Measurements from ENCODE around the gene DYNLT5. TPM values are rescaled to one million over a fixed set of nuclear protein-coding genes. Genes with fewer than 3 reads are reported as not detected.
"Not testable (repeated sequence)": the region's sequence is repeated elsewhere in the genome, so short reads cannot be mapped to it uniquely, and the experiment has no call there.

Gene DYNLT5
- total RNA-seq, 4 donors from 2014 or later, result 0.22 to 3.1 TPM; not detected in 2

DNA sequence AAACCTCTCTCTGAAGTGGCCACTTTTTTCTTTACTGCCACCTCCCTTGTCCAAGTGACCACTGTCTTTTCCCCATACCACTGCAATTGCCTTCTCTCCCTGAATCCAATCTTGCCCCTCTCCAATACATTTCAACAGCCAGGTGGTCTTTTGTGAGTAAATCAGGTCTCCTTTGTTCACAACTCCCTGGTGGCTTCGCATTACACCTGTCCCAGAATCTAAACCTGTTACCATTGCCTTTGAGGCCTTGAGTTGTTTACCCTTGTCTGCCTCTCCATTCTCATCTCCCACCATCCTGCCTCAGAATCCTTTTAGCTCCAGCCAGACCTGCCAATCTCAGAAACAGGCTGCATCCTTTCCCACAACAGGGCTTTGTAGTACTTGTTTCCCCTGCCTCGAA lies 21.8 kb upstream of the DYNLT5 start:
- WGBS, 2 donors, result 61 to 70% methylated on average over 2 of the region's 2 CpGs
- TF ChIP-seq, protein P1, sequence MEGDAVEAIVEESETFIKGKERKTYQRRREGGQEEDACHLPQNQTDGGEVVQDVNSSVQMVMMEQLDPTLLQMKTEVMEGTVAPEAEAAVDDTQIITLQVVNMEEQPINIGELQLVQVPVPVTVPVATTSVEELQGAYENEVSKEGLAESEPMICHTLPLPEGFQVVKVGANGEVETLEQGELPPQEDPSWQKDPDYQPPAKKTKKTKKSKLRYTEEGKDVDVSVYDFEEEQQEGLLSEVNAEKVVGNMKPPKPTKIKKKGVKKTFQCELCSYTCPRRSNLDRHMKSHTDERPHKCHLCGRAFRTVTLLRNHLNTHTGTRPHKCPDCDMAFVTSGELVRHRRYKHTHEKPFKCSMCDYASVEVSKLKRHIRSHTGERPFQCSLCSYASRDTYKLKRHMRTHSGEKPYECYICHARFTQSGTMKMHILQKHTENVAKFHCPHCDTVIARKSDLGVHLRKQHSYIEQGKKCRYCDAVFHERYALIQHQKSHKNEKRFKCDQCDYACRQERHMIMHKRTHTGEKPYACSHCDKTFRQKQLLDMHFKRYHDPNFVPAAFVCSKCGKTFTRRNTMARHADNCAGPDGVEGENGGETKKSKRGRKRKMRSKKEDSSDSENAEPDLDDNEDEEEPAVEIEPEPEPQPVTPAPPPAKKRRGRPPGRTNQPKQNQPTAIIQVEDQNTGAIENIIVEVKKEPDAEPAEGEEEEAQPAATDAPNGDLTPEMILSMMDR (IDR thresholded peaks at IDR 0.05), result no peak
- no peak for TF ChIP-seq POLR2A (IDR thresholded peaks at IDR 0.05)
- no peaks in the 10 kb centered on the region for H3K27me3 ChIP-seq
- H3K27ac ChIP-seq, result no peak overlapping the region
- no peaks in the 10 kb centered on the region for H3K4me1 ChIP-seq
- H3K9me3 ChIP-seq, result no peaks in the 10 kb centered on the region
- H3K36me3 ChIP-seq, result no peaks in the 10 kb centered on the region
- H3K4me3 ChIP-seq, result no peak overlapping the region
- no peak for DNase-seq
- intact Hi-C loops (cut with DNase I), result no loop called here

DNA sequence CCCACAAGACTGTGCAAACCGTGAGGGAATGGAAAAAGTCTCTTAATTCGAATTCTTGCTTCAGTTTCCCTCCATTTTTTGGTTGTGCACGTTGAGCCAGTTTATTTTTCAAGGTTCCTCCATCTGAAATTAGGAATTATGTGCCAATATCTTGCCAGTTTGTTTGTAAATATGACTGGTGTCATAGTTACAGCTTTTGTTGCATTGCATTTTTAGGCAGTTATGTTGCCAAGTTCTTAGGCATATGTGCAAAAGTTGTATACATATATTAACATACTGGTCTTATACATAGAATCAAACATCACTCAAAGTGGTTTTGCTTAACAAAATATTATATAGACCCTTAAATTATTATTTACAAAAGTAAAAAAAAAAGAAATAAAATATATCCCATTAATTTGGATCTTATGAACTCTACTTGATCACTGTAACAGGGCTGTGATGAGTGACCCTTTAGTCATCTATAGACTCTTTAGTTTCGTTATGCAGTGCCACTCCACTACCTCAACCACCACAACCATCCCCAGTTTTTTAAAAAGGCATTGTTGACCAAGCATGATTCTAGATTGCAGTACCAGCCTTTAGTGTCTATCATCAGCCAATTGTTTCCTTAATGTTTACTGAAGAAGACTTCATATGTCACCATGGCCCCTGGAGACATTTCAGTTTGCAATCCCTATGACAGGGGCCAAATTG lies 20.9 kb upstream of the DYNLT5 start:
- H3K27ac ChIP-seq, result no peak overlapping the region
- no peaks in the 10 kb centered on the region for H3K36me3 ChIP-seq
- no peaks in the 10 kb centered on the region for H3K9me3 ChIP-seq
- no peak for DNase-seq
- TF ChIP-seq POLR2A (IDR thresholded peaks at IDR 0.05), result no peak
- TF ChIP-seq, protein P1 (IDR thresholded peaks at IDR 0.05), result no peak
- no peak overlapping the region for H3K4me3 ChIP-seq
- H3K27me3 ChIP-seq, result no peaks in the 10 kb centered on the region
- WGBS, 2 donors, result 53 to 62% methylated on average over 4 of the region's 4 CpGs
- intact Hi-C loops (cut with DNase I), result no loop called here
- no peaks in the 10 kb centered on the region for H3K4me1 ChIP-seq

DNA sequence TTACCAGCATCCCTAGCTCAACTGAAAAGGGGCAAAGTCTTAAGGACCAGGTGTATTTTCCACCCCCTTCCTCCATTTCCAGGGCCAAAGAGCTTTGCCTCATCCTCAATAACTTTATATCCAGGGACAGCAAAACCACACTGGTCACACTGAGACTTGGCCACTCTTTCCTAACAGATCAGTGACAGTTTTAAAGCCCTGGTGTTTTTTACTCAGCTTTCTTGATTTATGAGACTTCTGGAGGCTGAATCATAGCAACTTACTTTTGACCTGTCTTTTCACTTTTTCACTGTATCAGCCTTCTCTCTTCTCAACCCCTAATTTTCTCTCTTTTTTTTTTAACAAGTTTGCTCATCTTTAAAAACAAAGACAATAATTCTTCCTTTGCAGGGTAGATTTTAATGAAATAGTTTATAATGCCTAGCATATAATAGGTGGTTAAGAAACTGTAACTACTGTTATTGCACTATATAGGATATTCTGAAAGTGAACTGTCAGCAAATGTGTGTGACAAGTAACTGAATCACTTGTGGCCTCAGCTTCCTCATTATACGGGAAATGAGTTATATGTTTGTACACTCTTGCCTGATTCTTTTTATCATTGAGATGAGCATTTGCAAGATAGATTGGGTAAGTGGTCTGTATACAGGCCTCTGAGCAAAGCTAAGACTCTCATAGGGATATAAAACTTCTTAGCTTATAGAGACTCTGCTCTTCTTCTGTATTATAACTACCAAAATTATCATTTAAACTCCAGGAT lies 19.7 kb upstream of the DYNLT5 start:
- Histone ChIP-seq H3K4me1 (no peaks in the 10 kb centered on the region), H3K9me3 (no peaks in the 10 kb centered on the region), H3K4me3 (no peak overlapping the region), H3K27ac (no peak overlapping the region), H3K27me3 (no peaks in the 10 kb centered on the region), H3K36me3 (no peaks in the 10 kb centered on the region)
- DNase-seq, result no peak
- intact Hi-C loops (cut with DNase I), result no loop called here
- 4 to 10% methylated on average over 1 of the region's 1 CpG for WGBS, 2 donors
- TF ChIP-seq, protein P1 (IDR thresholded peaks at IDR 0.05), result no peak
- no peak for TF ChIP-seq POLR2A (IDR thresholded peaks at IDR 0.05)

DNA sequence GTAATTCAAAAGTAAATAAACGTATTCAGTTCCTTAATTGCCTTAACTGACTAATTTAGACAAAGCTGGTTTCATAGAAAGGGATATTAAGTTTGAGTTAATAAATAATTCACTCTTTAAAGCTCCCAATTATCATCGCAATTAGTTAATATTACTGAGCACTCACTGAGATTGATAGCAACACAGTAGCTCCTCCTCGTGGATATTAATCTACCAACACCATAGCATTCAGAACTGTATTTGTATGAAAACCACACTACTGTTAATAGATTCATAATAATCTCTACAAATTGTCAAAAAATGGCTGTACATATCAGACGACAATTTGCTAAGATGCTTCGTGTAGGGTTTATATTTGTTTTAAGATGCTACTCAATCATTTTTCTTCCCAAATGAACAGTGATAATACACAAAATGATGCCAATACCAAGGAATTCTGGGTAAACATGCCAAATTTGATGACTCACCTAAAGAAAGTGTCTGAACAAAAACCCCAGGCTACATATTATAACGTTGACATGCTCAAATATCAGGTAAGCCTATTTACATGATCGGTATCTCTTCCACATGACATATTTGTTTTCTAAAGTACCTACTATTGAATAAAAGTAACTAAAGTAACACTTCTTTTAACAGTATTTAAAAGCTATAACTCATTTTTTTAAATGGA lies 18.8 kb upstream of the DYNLT5 start:
- no peak overlapping the region for H3K27ac ChIP-seq

DNA sequence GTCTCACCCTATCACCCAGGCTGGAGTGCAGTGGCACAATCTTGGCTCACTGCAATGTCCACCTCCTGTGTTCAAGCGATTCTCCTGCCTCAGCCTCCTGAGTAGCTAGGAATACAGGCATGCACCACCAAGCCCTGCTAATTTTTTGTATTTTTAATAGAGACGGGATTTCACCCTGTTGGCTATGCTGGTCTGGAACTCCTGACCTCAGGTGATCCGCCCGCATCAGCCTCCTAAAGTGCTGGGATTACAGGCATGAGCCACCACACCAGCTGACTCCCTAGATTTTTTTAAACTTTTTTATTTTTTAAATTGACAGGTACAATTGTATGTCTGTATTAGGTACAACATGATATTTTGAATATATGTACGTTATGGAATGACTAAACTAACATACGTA lies 17.7 kb upstream of the DYNLT5 start:
- H3K36me3 ChIP-seq; H3K9me3 ChIP-seq; intact Hi-C loops (cut with DNase I); DNase-seq; H3K27me3 ChIP-seq; H3K4me1 ChIP-seq; H3K4me3 ChIP-seq; H3K27ac ChIP-seq: not testable (repeated sequence)
- 63 to 71% methylated on average over 6 of the region's 6 CpGs for WGBS, 2 donors

More for the DNA sequence above, 18.8 kb upstream of the DYNLT5 start:
- H3K9me3 ChIP-seq, result no peaks in the 10 kb centered on the region
- H3K4me1 ChIP-seq, result no peaks in the 10 kb centered on the region
- H3K27me3 ChIP-seq, result no peaks in the 10 kb centered on the region
- WGBS, 2 donors, result 47 to 50% methylated on average over 7 of the region's 7 CpGs
- intact Hi-C loops (cut with DNase I), result no loop called here
- DNase-seq, result no peak
- TF ChIP-seq, protein P1 (IDR thresholded peaks at IDR 0.05), result no peak
- TF ChIP-seq POLR2A (IDR thresholded peaks at IDR 0.05), result no peak
- no peak overlapping the region for H3K4me3 ChIP-seq
- no peaks in the 10 kb centered on the region for H3K36me3 ChIP-seq
